Keratinocyte (primary cell): ENCODE measurements around the gene KRTAP12-4. TPM values are rescaled to one million over a fixed set of nuclear protein-coding genes. Genes with fewer than 3 reads are reported as not detected.

Experiments
- DNase-seq: peaks from one replicate; pipeline ENCODE4 v3.0.0-alpha.2; 2011; ENCODE audit warnings: low read depth, missing footprints, low spot score
- FAIRE-seq: peaks from 2 replicates; lab custom pipeline; 2011; peaks lifted over from hg19 to GRCh38; lab: Jason Lieb, UNC
- H2AFZ ChIP-seq: 2 replicates; pipeline ENCODE4 v1.6.0; 2012; ENCODE audit warnings: low read length, control low read depth, inconsistent platforms; ENCODE audit not compliant: control insufficient read depth
- H3K27ac ChIP-seq: 2 replicates; pipeline ENCODE4 v1.5.1; 2011; ENCODE audit warnings: low read length; ENCODE audit not compliant: control insufficient read depth, insufficient read depth
- H3K27me3 ChIP-seq: 3 replicates; pipeline ENCODE4 v1.6.0; 2011; ENCODE audit warnings: low read length; ENCODE audit not compliant: control insufficient read depth, insufficient read depth; ENCODE audit errors: extremely low read depth
- H3K36me3 ChIP-seq, 2 experiments: 2 replicates in 1 of 2; 3 replicates in 1 of 2; pipeline ENCODE4 v1.5.1; 2011; ENCODE audit warnings: low read length in 2 of 2, mild to moderate bottlenecking in 1 of 2; ENCODE audit not compliant: control insufficient read depth in 2 of 2, insufficient read depth in 2 of 2; ENCODE audit errors: extremely low read depth in 1 of 2
- H3K4me1 ChIP-seq: 3 replicates; pipeline ENCODE4 v1.5.1; 2011; ENCODE audit warnings: low read length; ENCODE audit not compliant: control insufficient read depth, insufficient read depth; ENCODE audit errors: extremely low read depth
- H3K4me2 ChIP-seq: 3 replicates; pipeline ENCODE4 v1.6.0; 2011; ENCODE audit warnings: low read depth, low read length; ENCODE audit not compliant: control insufficient read depth, insufficient read depth; ENCODE audit errors: extremely low read depth
- H3K4me3 ChIP-seq, 3 experiments: fragments of 200-600 bp in 1 of 3; sonication (generic) in 1 of 3; 2 replicates in 2 of 3; 3 replicates in 1 of 3; pipeline ENCODE4 v1.5.1; 2011 to 2016; ENCODE audit warnings: low read length in 3 of 3, mild to moderate bottlenecking in 3 of 3, control low read depth in 2 of 3, inconsistent platforms in 1 of 3, low read depth in 1 of 3, mixed read lengths in 1 of 3, mixed run types in 1 of 3, moderate library complexity in 1 of 3; ENCODE audit not compliant: control insufficient read depth in 2 of 3, insufficient read depth in 2 of 3; ENCODE audit errors: extremely low read depth in 1 of 3
- H3K79me2 ChIP-seq: 2 replicates; pipeline ENCODE4 v1.6.0; 2012; ENCODE audit warnings: low read length; ENCODE audit not compliant: control insufficient read depth, insufficient read depth
- H3K9ac ChIP-seq: 3 replicates; pipeline ENCODE4 v1.6.0; 2011; ENCODE audit warnings: low read length; ENCODE audit not compliant: control insufficient read depth, insufficient read depth; ENCODE audit errors: extremely low read depth
- H3K9me1 ChIP-seq: 3 replicates; pipeline ENCODE4 v1.6.0; 2011; ENCODE audit warnings: low read length; ENCODE audit not compliant: control insufficient read depth, insufficient read depth; ENCODE audit errors: extremely low read depth
- H3K9me3 ChIP-seq: 2 replicates; pipeline ENCODE4 v1.5.1; 2012; ENCODE audit warnings: low read depth, low read length; ENCODE audit not compliant: control insufficient read depth
- H4K20me1 ChIP-seq: 3 replicates; pipeline ENCODE4 v1.6.0; 2011; ENCODE audit warnings: low read length; ENCODE audit not compliant: control insufficient read depth, insufficient read depth; ENCODE audit errors: extremely low read depth
- EZH2 ChIP-seq: IDR thresholded peaks from one replicate; pipeline ENCODE4 v1.6.1; 2012; ENCODE audit warnings: inconsistent platforms, mild to moderate bottlenecking, low read length, moderate library complexity
- dilution Hi-C: fragments of 300-500 bp; cut with MboI; formaldehyde crosslinking; loops from one replicate; pipeline ENCODE4 v1.7.0; 2020; ENCODE audit warnings: low sequenced_read_pairs; ENCODE audit not compliant: extremely low pct_ligation_motif_present
- polyA plus RNA-seq, 5 experiments: library from polyadenylated mRNA; depleted of rRNA in 3 of 5; stranded (reverse) in 3 of 5; stranded (forward) in 1 of 5; unstranded in 1 of 5; fragments of >200 nt; gene quantifications; 1 replicate in 1 of 5; 2 replicates in 3 of 5; 3 replicates in 1 of 5; pipeline versions ENCODE4 v1.2.1 to v1.2.3, GENCODE V29; 2011 to 2012; ENCODE audit warnings: missing spikeins in 2 of 5, low read depth in 1 of 5, low replicate concordance in 1 of 5
- TF ChIP-seq, protein P1 (sequence below), 3 experiments: IDR thresholded peaks in 1 of 3; conservative IDR thresholded peaks in 1 of 3; optimal IDR thresholded peaks in 1 of 3; 2 replicates in 2 of 3; 3 replicates in 1 of 3; pipeline versions ENCODE3 to v1.5.1; 2011; ENCODE audit warnings: low read length in 3 of 3, mild to moderate bottlenecking in 3 of 3, moderate library complexity in 2 of 3, control low read depth in 1 of 3, inconsistent platforms in 1 of 3; ENCODE audit not compliant: insufficient read depth in 2 of 3; ENCODE audit errors: extremely low read depth in 1 of 3

The KRTAP12-4 gene
- polyA plus RNA-seq, 1 donor (not counting 4 experiments of a cell fraction or from before 2014, with no cell fraction given), result not detected

DNA sequence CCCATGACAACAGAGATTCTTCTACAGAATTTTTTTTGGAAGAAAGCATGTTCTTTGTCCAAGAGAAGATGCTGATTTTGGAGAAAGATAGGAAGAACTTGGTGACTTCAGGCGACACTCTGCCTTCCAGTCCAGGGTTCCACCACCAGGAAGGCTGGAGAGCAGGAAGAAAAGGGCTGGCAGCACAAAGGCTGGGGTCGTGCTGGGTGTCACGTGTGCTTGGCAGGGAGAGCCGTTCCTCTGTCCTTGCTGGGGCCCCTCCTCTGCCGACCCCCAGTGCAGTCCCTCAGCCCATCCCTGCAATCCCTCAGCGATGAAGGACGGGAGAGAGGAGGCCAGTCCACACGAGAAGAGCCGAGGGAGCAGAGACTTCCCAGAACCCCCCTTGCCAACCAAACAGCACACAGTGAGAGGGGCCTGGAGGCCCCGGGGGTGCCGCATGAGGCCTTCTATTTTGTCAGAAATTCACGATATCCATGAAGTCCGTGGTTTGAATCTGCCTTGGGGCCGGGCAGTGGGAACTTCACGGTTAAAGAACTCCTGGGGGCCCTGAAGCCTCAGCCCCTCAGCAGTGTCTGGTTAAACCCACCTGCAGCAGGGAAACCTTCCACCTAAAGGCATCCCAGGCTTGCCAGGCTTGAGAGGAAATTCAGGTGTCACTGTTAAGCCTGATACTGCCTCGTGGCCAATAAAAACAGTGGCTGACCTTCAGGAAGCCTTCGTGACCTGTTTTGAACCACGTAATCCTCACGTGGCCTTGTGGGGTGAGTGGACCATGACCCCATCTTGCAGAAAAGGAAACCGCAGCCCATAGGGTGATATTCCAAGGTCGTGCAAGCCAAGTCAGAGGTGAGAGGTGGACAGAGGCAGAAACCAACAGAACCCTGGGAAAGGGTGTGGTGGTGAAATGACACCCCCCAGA is 45.9 kb upstream of the KRTAP12-4 start:
- no peak overlapping the region for H2AFZ ChIP-seq
- DNase-seq, result no peak
- H3K9me1 ChIP-seq, result no peaks in the 10 kb centered on the region
- no peaks in the 10 kb centered on the region for H3K4me1 ChIP-seq
- TF ChIP-seq EZH2, result no peak
- TF ChIP-seq, protein P1, sequence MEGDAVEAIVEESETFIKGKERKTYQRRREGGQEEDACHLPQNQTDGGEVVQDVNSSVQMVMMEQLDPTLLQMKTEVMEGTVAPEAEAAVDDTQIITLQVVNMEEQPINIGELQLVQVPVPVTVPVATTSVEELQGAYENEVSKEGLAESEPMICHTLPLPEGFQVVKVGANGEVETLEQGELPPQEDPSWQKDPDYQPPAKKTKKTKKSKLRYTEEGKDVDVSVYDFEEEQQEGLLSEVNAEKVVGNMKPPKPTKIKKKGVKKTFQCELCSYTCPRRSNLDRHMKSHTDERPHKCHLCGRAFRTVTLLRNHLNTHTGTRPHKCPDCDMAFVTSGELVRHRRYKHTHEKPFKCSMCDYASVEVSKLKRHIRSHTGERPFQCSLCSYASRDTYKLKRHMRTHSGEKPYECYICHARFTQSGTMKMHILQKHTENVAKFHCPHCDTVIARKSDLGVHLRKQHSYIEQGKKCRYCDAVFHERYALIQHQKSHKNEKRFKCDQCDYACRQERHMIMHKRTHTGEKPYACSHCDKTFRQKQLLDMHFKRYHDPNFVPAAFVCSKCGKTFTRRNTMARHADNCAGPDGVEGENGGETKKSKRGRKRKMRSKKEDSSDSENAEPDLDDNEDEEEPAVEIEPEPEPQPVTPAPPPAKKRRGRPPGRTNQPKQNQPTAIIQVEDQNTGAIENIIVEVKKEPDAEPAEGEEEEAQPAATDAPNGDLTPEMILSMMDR (optimal IDR thresholded peaks at IDR 0.05 in 1 of 3, IDR thresholded peaks at IDR 0.05 in 1 of 3, conservative IDR thresholded peaks at IDR 0.05 in 1 of 3; ENCODE audit: extremely low read depth in 1 of 3, insufficient read depth in 2 of 3, low read length in 3 of 3), result no peak
- H3K36me3 ChIP-seq, result no peaks in the 10 kb centered on the region
- H3K9ac ChIP-seq, result no peak overlapping the region
- H4K20me1 ChIP-seq, result no peaks in the 10 kb centered on the region
- peaks cover 21% of the 10 kb centered on the region for H3K27me3 ChIP-seq
- no peak overlapping the region for H3K4me3 ChIP-seq
- H3K4me2 ChIP-seq, result no peak overlapping the region
- H3K9me3 ChIP-seq, result no peaks in the 10 kb centered on the region
- no peaks in the 10 kb centered on the region for H3K79me2 ChIP-seq
- H3K27ac ChIP-seq, result no peak overlapping the region
- dilution Hi-C loops, result no loop called here
- no peak for FAIRE-seq

DNA sequence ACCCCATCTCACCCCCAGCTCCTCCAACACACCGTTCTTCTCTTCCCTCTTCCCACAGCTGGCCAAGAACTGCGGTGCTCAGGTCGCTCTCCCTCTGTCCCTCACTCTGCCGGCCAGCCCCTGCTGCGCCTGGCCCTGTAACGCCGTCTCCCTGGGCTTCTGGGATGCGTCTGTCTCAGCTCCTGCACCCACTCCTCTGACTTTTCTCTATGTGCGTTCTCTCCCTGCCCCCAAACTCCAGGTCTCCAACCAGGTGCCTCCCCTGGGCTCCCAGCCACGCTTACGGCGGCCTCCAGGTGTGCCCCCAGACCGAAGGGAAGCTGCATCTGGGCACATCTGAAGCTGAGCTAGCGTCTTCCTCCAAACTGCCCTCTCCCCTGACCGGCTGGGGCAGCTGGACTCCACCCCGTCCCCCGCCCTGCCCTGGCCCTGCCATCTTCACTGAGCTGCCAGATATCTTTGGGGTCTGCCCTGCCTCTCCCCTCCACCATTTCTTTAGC is 45.1 kb upstream of the KRTAP12-4 start:
- dilution Hi-C loops, result no loop called here
- Histone ChIP-seq H3K4me3 (no peak overlapping the region), H3K36me3 (no peaks in the 10 kb centered on the region), H3K27me3 (peaks cover 18% of the 10 kb centered on the region), H3K9ac (no peak overlapping the region), H2AFZ (no peak overlapping the region), H3K27ac (no peak overlapping the region), H4K20me1 (no peaks in the 10 kb centered on the region), H3K4me1 (no peaks in the 10 kb centered on the region), H3K79me2 (no peaks in the 10 kb centered on the region), H3K4me2 (no peak overlapping the region), H3K9me1 (no peaks in the 10 kb centered on the region), H3K9me3 (no peaks in the 10 kb centered on the region)
- FAIRE-seq, result no peak
- DNase-seq, result no peak
- no peak for TF ChIP-seq EZH2
- TF ChIP-seq, protein P1 (optimal IDR thresholded peaks at IDR 0.05 in 1 of 3, IDR thresholded peaks at IDR 0.05 in 1 of 3, conservative IDR thresholded peaks at IDR 0.05 in 1 of 3; ENCODE audit: extremely low read depth in 1 of 3, insufficient read depth in 2 of 3, low read length in 3 of 3), result no peak
